ENCODE measurements around the gene HTRA3.

GRCh38 chr4:8311101-8312068 lies 41.8 kb downstream of the HTRA3 start:
- TF ChIP-seq ZFP3 (CRISPR knock-in tag; IDR thresholded peaks at IDR 0.05): no peak
- no peak for TF ChIP-seq GLIS3 (CRISPR knock-in tag; IDR thresholded peaks at IDR 0.05)
- TF ChIP-seq ZFP30 (CRISPR knock-in tag; IDR thresholded peaks at IDR 0.05): no peak
- TF ChIP-seq TCF4 (CRISPR knock-in tag; IDR thresholded peaks at IDR 0.05; ENCODE audit: borderline replicate concordance): no peak
- TF ChIP-seq, protein P1, sequence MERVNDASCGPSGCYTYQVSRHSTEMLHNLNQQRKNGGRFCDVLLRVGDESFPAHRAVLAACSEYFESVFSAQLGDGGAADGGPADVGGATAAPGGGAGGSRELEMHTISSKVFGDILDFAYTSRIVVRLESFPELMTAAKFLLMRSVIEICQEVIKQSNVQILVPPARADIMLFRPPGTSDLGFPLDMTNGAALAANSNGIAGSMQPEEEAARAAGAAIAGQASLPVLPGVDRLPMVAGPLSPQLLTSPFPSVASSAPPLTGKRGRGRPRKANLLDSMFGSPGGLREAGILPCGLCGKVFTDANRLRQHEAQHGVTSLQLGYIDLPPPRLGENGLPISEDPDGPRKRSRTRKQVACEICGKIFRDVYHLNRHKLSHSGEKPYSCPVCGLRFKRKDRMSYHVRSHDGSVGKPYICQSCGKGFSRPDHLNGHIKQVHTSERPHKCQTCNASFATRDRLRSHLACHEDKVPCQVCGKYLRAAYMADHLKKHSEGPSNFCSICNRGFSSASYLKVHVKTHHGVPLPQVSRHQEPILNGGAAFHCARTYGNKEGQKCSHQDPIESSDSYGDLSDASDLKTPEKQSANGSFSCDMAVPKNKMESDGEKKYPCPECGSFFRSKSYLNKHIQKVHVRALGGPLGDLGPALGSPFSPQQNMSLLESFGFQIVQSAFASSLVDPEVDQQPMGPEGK (CRISPR knock-in tag; IDR thresholded peaks at IDR 0.05; ENCODE audit: borderline replicate concordance): no peak
- no peak for TF ChIP-seq ISL1 (CRISPR knock-in tag; IDR thresholded peaks at IDR 0.05)
- TF ChIP-seq ARNTL (CRISPR knock-in tag; IDR thresholded peaks at IDR 0.05; ENCODE audit: borderline replicate concordance, low read depth): no peak
- TF ChIP-seq, protein P2, sequence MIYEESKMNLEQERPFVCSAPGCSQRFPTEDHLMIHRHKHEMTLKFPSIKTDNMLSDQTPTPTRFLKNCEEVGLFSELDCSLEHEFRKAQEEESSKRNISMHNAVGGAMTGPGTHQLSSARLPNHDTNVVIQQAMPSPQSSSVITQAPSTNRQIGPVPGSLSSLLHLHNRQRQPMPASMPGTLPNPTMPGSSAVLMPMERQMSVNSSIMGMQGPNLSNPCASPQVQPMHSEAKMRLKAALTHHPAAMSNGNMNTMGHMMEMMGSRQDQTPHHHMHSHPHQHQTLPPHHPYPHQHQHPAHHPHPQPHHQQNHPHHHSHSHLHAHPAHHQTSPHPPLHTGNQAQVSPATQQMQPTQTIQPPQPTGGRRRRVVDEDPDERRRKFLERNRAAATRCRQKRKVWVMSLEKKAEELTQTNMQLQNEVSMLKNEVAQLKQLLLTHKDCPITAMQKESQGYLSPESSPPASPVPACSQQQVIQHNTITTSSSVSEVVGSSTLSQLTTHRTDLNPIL (CRISPR knock-in tag; IDR thresholded peaks at IDR 0.05; ENCODE audit: low read depth): no peak
- TF ChIP-seq SNAI2 (CRISPR knock-in tag; IDR thresholded peaks at IDR 0.05): no peak

All from SK-N-SH treated with all-trans-retinoic acid at 6 μM for 48 hours (cell line).